ENCODE results near the gene PKD2. TPM values are rescaled to one million over a fixed set of nuclear protein-coding genes. Genes with fewer than 3 reads are reported as not detected.

PKD2 gene
- total RNA-seq, 1 experiment from 2014 or later = 38.4 TPM

- H3K27me3 Mint-ChIP-seq (ENCODE audit: low read depth) = peaks cover 2% of the 10 kb centered on the region; the same call in 1 of the 2 replicates
- H3K36me3 Mint-ChIP-seq (ENCODE audit: insufficient read depth in 1 of 3, low read depth in 3 of 3) = peaks cover 46 to 77% (median 72%) of the 10 kb centered on the region in 3 experiments
- H4K91ac ChIP-seq (ENCODE audit: insufficient read length, low read depth, low read length) = no peak overlapping the region
- H3K9me3 ChIP-seq (ENCODE audit: control insufficient read depth, low read depth, low read length) = peaks cover 5% of the 10 kb centered on the region
- H3K79me1 ChIP-seq (ENCODE audit: insufficient read depth, low read depth, low read length, poor library complexity, severe bottlenecking) = no peaks in the 10 kb centered on the region
- no peak overlapping the region for H4K8ac ChIP-seq (replicated peaks; ENCODE audit: insufficient read length, low read depth, low read length)
- H3K4ac ChIP-seq (ENCODE audit: low read depth, low read length) = no peak overlapping the region
- H2AK5ac ChIP-seq (ENCODE audit: insufficient read length, low read length) = no peak overlapping the region
- no peak overlapping the region for H3K4me3 Mint-ChIP-seq
- no peak overlapping the region for H3K18ac ChIP-seq (ENCODE audit: insufficient read length, low read depth, low read length)
- H3T11ph ChIP-seq (ENCODE audit: low read length) = no peak overlapping the region
- WGBS (ENCODE audit: extremely low coverage, insufficient read length, low lambda C conversion rate) = no CpG with 5 or more reads among the region's 4 CpGs
- no peak overlapping the region for H2BK12ac ChIP-seq (ENCODE audit: insufficient read length, low read depth, low read length)
- H3K56ac ChIP-seq (ENCODE audit: insufficient read length, low read depth, low read length) = no peak overlapping the region
- no peak for TF ChIP-seq CTCF (conservative IDR thresholded peaks at IDR 0.05)
- peaks cover 4 to 10% of the 10 kb centered on the region in 2 experiments; a peak in 3 of 4 replicates for H3K4me1 Mint-ChIP-seq
- no peaks in the 10 kb centered on the region for H3K23me2 ChIP-seq (ENCODE audit: insufficient read length, low read depth, low read length, poor library complexity, severe bottlenecking)
- H3K9ac ChIP-seq (ENCODE audit: extremely low read depth, insufficient read length, low read length) = no peak overlapping the region
- H3K4me2 ChIP-seq (ENCODE audit: insufficient read depth, insufficient read length, low read length) = no peak overlapping the region
- no peaks in the 10 kb centered on the region for H3K27me3 ChIP-seq (ENCODE audit: insufficient read depth, low read length)
- H3K4me1 ChIP-seq (ENCODE audit: insufficient read depth, low read length) = no peaks in the 10 kb centered on the region
- peaks cover 26 to 28% of the 10 kb centered on the region in 2 experiments for H3K9me3 Mint-ChIP-seq
- no peak overlapping the region for H2BK15ac ChIP-seq (ENCODE audit: low read depth, low read length)
- no peak overlapping the region for H2BK5ac ChIP-seq (ENCODE audit: insufficient read length, low read length)
- no peak for DNase-seq
- no peak overlapping the region for H3K14ac ChIP-seq (ENCODE audit: insufficient read depth, low read length)
- no peak overlapping the region for H2AFZ ChIP-seq (ENCODE audit: low read length)
- H3K27ac Mint-ChIP-seq = peak overlapping the region in 1 of 3 experiments; percentile 5; a peak in 1 of 7 replicates
- no peak overlapping the region for H2BK20ac ChIP-seq (ENCODE audit: low read depth, low read length, poor library complexity, severe bottlenecking)
- no peak overlapping the region for H3K23ac ChIP-seq (ENCODE audit: insufficient read length, low read depth, low read length)
- no peak overlapping the region for H3K27ac ChIP-seq (ENCODE audit: insufficient read length, low read depth, low read length)
- H4K20me1 ChIP-seq (ENCODE audit: control insufficient read depth, insufficient read depth, insufficient read length) = no peaks in the 10 kb centered on the region
- H3K79me2 ChIP-seq (ENCODE audit: insufficient read depth, low read length) = no peaks in the 10 kb centered on the region; the same call in 1 of the 2 replicates
- H2BK120ac ChIP-seq (ENCODE audit: low read depth, low read length, poor library complexity, severe bottlenecking) = no peak overlapping the region
- H4K5ac ChIP-seq (ENCODE audit: insufficient read length, low read depth, low read length) = no peak overlapping the region
These were observed 20.5 kb downstream of the PKD2 start for GRCh38 chr4:88027611-88028608.
